Right renal cortex interstitium (tissue), 3 donors: ENCODE data around the gene SDC3. TPM values are rescaled to one million over a fixed set of nuclear protein-coding genes. Genes with fewer than 3 reads are reported as not detected.

Experiments
- DNase-seq, 3 donors: peaks; one replicate each; pipeline ENCODE4 v3.0.0-alpha.2; 2013; ENCODE audit warnings: low read depth in 3 of 3, low spot score in 2 of 3
- polyA plus RNA-seq, 3 donors: library from polyadenylated mRNA; unstranded; fragments of 120-200 nt; gene quantifications; one replicate each; pipeline ENCODE4 v1.2.1, GENCODE V29; 2013; ENCODE audit not compliant: insufficient read length in 3 of 3

SDC3 gene
- polyA plus RNA-seq, 3 donors, result 22.6 to 25.3 (median 25.2) TPM

DNA sequence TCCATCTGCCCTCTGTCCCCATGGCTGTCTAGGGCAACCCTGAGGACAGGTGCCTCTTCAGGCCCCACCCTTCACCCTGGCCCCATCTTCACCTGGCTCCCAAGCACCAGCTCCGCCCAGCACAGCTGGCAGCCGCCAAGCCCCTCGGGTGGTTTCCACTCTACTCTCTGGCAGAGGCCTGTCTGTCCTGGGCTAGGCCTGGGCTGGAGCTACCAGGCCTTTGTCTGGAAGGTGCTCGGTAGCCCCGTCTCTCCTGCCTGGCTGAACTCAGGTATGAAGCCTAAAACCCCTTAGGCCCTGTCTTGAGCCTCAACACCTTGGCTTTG, 17.4 kb downstream of the SDC3 start:
- no peak for DNase-seq

DNA sequence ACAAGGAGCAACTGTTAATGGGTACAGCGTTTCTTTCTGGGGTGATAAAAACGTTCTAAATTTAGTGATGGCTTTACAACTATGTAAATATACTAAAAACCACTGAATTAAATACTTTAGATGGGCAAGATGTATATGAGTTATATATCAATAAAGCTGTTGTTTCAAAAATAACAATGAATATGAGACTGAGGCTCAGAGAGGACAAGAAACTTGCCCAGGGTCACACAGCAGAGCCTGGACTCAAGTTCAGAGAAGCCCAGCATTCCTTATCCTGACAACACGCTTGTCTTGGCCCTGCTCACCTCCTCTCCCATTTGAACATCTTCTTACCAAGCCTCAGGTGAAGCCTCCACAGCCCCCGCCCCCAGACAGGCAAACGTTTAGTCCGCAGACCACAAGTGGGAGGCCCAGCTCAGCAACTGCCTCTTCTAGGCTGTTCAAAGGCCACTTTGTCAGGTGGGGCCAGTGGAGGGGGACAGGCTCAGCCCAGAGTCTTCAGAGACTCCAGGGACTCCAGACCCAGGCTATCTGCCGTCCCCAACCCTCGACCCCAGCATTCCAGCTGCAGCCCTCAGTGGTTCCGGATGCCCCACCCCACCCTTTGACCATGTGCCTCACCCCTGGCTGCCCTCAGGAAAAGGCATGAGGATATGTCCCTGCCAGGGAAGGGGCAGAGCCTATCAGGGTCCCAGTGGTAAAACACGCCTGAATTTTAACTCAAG, 17.9 kb downstream of the SDC3 start:
- DNase-seq, result no peak

DNA sequence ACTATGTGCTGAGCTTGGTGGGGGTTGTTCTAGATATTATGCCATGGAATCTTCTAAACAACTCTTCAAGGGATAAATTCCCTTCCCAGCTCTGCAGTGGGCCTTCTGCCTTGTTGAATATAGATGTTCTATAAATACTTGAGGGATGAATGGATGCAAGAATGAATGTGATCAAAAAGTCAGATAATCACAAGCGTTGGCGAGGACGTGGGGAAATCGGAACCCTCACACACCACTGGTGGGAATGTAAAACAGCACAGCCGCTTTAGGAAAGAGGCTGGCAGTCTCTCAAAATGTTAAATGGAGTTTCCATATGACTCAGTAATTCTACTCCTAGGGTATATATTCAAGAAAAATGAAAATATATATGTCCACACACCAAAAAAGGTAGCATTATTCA, 19.0 kb downstream of the SDC3 start:
- no peak for DNase-seq

DNA sequence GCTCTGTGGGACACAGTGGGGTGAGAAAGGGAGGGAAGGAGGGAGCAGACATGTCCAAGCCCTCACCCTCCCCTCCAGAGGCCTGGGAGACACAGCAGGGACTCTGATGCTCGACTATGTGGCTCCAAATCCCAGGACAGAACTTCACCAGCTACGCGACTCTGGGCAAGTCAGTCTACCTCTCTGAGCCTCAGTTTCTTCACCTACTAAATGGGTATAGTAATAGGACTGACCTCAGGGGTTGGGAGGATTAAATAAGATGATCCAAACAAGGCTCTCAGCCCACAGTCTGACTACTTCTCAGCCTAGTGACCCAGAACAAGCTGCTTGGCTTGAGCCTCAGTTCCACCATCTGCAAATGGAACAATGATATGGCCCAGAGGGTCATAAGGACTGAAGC, 19.6 kb downstream of the SDC3 start:
- DNase-seq, result no peak

DNA sequence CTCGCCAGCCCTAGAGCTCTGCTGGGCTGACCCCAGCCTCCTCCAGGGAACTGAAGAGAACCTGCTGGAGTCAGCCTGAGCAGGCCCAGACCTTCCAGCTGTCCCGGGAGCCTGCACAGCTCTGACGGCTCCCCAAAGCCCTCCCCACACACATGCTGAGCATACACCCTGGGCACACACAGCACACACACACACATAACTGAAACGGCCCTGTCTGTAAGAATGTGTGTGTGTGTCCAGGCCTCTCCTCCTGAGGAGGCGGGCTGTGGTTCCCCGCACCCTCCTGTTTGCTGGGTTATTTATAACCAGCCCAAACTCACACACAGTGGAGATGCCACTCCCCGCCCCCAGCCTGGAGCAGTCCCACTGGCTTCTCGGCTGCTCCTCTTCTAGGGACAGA, 20.2 kb downstream of the SDC3 start:
- no peak for DNase-seq

DNA sequence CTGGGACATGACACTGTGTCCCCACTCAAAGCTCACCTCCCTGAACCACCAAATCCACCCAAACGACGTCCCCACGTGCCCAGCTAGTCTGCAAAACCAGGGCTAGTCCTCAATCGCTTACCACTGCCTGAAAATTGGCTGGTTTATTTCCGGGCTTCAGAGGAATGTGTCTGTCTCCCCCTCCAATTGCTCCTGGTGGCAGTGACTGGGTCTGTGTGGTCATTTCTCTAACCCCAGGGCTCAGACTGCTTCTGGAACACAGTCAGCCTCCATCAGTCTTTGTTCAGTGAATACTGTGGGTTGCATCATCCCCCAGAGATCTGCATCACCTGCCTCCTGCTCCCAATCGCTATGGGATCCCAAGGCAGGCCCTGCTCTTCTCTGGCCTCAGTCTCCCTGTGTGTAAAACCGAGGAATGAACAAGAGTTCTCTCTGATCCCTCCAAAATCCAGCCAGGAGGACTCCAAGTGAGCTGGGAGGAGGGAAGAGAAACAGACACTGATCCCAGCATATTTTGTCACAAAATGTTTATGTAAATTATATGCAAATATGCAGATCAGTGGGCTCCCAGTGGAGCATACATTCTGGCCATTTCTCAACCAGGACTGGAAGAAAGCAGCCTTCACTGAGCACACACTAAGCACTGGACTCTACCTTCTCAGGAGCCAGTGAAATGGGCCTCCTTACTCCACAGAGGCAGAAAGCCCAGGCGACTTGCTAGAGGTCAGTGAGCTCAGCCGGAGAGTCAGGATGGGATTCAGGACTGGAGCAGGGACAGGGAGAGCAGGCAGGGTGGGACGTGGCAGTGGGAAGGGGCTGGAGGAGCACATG, 20.9 kb downstream of the SDC3 start:
- no peak for DNase-seq

DNA sequence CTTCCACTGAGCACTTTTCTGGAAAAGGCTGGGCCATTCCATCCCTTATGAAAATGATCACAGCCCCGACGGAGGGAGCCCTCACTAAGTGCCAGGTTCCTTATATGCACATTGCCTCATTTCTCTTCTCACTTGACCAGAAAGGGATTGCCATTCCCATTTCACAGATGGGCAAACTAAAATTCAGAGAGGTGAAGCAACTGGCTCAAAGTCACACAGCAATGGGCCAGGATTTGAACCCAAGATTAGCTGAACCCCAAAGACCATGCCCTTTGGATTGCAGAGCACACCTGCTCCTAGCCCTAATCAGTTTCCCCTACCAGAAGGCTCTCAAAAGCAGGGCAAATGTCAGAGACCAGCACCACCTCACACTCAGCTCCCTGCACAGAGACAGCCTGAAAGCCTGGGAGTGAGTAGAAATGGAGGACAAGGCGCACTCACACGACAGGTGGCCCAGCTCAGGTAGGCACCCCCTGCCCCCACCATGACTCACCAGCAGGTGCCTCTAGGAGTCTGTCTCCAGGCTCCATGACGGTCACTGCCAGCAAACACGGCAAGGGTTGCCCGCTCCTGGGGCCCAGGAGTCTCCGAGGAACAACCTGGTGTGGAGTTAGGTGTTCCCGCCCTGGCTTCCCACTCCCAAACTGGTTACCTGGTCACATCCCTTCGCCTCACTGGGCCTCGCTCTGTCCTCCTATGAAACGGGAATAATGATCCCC, 21.7 kb downstream of the SDC3 start:
- DNase-seq, result no peak

DNA sequence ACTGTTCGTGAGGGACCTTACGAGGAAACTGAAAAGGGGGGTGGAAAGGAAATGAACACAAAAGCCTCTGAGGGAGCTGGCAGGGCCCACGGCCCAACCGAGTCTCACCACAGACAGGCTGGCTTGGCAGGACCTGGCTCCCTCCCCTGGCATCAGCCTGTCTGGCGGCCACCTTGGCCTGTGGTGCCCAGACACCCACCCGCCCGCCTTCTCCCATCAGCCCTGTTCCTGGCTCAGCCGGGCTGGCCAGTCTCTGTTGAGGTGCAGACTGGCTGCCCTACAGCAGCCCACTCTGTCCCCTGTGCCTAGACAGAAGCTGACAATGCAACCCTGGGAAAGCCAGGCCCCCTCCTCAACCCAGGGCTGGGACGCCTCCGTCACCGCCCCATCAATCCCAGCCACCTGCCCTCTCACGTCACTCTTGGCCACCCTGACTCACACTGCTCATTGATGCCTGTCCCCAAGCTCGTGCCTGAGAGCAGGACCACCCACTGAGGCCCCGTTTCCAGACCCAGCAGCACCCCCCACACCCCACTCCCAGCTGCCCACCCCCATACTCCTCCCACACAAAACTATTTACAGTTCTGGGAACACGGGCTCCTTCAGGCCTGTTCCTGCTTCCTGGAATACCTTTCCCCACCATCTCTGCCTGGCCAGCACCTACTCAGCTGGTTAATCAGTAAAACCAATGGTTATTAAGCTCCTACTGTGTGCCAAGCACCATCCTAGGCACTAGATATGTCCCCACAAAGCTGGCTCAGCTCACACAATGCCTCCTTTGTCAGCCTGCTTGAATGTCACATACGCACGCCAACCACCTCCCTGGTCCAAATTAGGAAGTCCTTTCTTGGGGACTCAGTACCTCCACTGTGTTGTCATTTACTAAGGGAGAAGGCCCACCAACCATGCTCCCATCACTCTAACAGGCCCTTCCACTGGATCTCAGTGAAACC, 22.7 kb downstream of the SDC3 start:
- no peak for DNase-seq

DNA sequence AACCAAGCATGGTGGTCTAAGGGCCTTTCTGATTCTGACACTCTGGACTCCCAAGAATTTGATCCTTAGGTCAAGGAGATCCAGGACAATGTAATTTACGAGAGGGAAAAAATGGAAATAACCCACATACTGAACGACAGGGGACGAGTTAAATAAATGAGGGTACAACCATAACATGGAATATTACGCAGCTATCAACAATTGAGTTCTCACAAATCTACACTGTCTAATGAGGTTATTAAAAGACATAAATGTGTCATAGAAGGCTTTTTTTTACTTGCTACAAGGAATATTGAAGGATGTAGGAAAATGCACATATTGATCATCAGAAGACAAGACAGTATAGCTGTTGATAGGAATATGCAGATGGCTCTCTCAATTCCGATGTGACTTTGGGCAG, 23.8 kb downstream of the SDC3 start:
- no peak for DNase-seq

DNA sequence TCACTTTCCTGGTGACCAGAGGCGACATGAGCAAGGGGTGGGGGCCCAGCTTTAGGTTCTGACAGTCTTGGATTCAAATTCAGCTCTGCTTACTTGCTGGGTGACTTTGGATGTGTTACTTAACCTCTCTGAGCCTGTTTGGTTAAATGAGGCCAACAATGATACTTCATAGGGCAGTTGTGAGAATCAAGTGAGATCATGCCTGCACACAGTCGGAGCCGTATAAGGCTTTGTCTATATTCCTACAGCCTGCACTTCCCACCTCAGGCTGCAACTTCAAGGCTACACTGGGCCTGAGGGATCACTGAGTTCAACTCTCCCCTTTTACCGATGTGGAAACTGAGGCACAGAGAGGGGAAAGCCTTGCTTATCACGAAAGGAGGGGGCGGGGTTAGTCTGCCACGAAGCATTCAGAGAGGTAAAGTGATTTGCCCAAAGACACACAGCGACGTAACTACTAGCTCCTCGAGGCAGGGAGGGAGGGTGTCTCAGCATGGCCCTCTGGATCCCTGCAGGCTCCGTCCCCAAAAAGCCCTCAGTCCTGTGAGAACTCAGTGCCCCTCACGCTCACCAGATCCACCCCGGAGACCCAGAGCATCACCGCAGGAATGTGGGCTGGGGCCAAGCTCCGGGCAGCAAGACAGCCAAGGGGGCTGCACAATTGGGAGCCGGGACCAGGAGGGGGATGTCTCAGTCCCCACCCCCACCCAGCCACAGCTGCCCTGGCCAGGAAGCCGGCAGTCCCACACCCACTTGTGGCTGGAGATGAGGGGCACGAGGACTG, 25.0 kb downstream of the SDC3 start:
- no peak for DNase-seq

DNA sequence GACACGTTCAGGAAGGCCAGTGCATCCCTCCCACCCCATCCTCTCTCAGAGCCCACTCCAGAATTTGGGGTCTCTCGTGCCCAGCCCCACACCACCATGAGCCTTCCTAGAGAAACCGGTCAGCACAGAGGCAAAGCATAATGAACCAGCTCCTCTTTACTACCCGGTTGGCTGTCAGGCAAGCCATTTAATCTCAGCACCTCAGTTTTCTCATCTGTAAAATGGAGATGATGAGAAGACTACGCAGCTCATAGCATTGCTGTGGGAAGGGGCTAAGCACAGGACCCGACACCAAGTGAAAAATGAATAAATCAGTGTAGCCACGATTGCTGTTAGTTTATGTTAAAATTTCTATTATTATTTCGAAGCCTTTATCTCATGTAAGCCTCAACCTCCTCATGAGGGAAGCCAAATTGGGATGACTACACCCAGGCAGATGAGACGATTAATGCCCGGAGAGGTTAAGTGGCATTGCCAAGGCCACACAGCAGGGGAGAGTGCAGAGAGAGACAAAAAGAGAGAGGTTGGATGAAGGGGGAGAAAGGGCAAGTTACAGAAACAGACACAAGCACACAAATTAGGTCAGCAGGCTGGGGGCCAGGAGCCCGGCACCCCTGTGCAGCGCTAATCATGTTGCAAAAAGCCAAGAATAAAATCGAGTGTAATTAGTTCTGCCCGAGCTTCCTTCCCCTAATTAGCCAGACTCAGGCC, 25.7 kb downstream of the SDC3 start:
- no peak for DNase-seq

DNA sequence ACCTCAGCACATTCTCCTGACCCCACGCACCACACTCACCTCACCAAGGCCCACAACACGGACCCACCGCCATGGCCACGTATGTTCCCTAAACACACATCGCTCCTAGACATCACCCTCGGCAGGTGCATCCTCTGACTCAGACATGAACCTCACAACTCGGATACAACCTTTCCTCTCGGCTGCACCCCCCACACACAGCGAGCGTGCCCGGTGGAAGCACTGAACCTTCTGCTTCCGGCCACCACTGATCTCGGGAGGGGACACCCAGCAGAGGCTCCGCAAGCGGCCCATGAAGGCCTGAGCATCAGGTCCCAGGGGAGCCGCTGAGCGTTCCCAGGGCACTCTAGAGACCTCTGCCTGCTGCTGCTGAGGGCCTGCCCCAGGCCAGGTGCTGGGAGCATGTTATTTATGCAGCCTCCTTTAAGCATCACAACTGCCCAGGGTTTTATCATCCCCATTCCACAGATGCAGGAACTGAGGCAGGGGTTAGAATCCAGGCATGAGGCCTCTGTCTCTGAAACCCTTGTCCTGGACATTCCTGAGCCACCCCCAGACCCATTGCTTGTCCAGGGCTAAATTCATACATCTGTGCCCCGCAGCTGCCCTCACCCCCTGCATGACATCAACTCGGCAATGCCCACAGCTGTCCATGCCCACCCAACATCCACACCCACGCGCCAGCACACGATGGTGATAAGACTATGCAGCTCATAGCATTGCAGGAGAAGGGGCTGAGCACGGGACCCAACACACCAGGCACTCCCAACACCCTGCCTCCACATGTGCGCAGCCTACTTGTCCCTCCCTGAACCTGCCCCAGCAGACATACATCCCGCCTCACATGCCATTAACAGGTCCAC, 27.0 kb downstream of the SDC3 start:
- DNase-seq, result no peak

DNA sequence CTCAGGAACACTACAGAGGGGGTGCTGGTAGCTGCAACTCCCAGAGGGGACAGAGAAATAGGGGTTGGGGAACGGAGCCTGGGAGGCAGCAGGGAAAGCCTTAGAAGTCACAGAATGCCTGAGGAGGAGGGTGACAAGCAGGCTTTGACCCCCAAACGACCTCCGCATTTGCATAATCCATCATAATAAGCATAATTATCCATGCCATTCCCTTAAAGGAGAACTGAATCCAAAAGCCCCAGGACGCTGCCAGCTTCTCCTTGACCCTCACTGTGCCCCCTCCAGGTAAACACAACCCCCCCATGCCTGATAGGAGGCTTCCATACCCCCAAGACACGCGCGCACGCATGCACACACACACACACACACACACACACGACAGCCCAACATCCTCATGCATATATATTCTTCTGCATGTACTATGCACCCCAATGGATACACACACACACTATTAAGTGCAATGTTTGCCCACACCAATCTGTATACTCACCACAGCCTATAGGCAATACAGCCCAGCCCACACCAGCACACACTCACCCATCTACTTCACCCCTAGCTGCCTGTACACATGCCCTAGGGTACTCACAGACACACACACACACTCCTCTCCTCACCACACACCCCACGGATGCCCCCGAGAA, 27.8 kb downstream of the SDC3 start:
- DNase-seq, result no peak

DNA sequence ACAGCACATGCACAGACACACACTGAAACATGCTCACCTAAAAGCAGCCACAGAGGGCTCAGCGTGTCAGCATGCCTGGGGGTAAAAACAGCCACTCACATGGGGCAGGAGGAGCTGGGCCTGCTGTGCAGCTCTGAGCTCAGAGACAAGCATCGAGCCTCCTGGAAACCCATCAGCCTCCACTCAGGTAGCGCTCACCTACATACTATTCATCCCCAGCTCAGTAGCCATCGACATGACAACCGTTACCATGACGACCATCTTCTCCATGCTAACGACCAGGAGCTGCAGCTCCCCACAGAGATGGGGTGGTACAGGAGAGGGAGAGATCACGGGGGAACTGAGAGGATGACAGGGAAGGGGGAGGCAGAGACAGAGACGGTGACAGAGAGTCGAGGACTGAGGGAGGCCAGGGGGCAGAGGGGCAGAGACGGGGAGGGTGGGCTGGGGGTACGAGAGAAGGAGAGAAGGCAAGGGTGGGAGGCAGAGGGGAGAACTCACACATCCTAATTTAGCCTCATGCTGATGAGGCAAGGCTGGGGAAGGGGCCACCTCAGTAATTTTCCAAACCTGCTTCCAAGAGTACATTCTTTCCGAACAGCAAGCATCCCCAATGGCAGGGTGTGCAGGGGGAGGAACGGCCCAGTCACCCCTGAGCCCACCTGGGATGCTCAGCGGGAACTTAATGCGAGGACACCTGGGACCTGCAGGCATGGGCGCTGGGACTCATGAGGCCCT, 28.4 kb downstream of the SDC3 start:
- no peak for DNase-seq

DNA sequence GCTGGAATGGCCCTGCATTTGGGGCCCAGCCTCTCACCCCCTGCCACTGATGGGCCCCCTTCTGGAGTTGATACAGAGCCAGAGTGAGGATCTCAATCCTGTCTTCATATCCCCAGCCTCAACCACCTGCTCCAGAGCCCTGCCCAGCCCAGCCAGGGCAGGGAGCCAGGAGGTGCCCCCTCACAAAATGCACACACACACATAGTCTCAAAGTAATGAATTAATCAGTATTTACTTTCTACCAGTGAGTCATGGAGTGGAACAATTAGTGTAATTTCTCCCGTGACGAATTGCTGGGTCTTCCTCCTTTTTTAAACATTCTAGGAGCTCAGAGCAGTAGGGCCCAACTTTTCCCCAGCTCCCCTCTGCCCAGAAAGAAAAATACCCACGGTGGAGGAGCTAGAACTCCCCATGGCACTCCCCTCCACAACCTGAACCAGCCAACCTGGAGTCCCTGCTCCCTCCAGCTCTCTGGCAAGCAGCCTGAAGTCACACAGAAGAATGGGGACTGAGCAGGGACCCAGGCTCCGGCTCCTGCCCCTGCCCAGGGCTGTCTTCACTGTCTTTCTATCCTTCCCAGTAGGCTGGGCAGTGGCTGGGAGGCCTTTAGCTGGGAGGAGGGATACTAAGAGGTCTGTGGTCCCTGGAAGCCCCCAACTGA, 29.3 kb downstream of the SDC3 start:
- no peak for DNase-seq

DNA sequence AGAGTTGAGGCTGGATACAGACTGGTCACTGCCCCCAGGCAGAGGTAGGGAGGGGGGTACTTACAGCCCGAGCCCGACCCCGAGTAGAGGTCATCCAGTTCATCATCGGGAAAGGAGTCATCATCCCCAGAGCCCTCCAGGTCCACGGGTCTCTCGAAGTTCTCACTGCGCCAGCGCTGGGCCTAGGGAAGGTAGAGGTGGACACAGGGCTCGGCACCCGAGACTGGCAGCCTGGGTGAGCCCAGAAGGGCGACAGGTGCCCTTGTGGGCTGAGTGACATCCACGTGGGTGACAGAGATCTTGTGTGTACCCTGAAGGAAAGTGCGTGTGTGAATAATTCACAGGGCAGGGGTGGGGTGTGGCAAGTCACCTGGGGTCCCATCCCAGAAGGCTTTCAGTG, 30.0 kb downstream of the SDC3 start:
- DNase-seq, result no peak

DNA sequence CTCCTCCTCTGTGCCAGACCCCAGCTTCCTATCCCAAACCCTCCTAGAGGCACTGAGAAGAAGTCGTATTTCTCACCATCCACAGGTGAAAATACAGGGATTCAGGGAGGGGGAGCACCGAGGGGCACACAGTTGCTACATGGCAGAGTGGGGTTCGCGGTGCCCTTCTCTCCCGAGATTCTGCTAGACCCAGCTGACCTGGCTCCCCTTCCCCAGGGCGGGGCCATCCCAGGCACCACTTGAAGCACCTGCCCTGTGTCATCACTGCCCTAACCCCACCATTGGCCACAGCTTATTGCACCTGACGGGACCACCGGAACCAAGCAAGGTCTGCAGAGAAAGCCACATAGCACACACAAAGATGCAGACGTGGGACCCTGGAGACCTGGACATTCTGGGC, 30.5 kb downstream of the SDC3 start:
- DNase-seq, result no peak
